ACC112 (cell line): ENCODE results near the gene PEAK1.

Source experiments
- H2AFZ ChIP-seq: fragments of 200-600 bp; sonication (generic); one replicate; pipeline ENCODE4 v1.6.0; 2017; ENCODE audit warnings: antibody characterized with exemption, low read length; ENCODE audit not compliant: unreplicated experiment
- H3K27ac ChIP-seq: fragments of 200-600 bp; sonication (generic); 2 replicates; pipeline ENCODE4 v1.5.1; 2014; ENCODE audit warnings: low read depth, mild to moderate bottlenecking, antibody characterized with exemption, low read length, moderate library complexity
- H3K27me3 ChIP-seq: fragments of 200-600 bp; sonication (generic); 2 replicates; pipeline ENCODE4 v1.6.1; 2014; ENCODE audit warnings: mild to moderate bottlenecking, antibody characterized with exemption, low read length, moderate library complexity, mixed read lengths; ENCODE audit not compliant: insufficient read depth
- H3K36me3 ChIP-seq: fragments of 200-600 bp; sonication (generic); 2 replicates; pipeline ENCODE4 v1.6.1; 2016; ENCODE audit warnings: mild to moderate bottlenecking, antibody characterized with exemption, low read length, moderate library complexity, mixed read lengths; ENCODE audit not compliant: insufficient read depth
- H3K4me1 ChIP-seq: fragments of 200-600 bp; sonication (generic); one replicate; pipeline ENCODE4 v1.6.1; 2016; ENCODE audit warnings: low read length, mixed read lengths; ENCODE audit not compliant: insufficient read depth, unreplicated experiment, control insufficient read depth
- H3K4me3 ChIP-seq: fragments of 200-600 bp; sonication (generic); 2 replicates; pipeline ENCODE4 v1.5.1; 2014; ENCODE audit warnings: mild to moderate bottlenecking, low read depth, low read length
- H3K79me2 ChIP-seq: fragments of 200-600 bp; sonication (generic); one replicate; pipeline ENCODE4 v1.6.0; 2016; ENCODE audit warnings: low read length; ENCODE audit not compliant: control insufficient read depth, unreplicated experiment, insufficient read depth

The PEAK1 gene

GRCh38 chr15:77336006-77336405 is 83.9 kb downstream of the PEAK1 start:
- Histone ChIP-seq H3K36me3 (peaks cover under 1% of the 10 kb centered on the region; the same call in 1 of the 2 replicates), H3K4me3 (no peak overlapping the region), H3K79me2 (peaks cover 36% of the 10 kb centered on the region)

GRCh38 chr15:77335298-77335697 is 84.6 kb downstream of the PEAK1 start:
- Histone ChIP-seq H3K79me2 (peaks cover 32% of the 10 kb centered on the region), H3K4me1 (no peaks in the 10 kb centered on the region), H3K4me3 (no peak overlapping the region), H3K36me3 (no peaks in the 10 kb centered on the region), H3K27ac (no peak overlapping the region), H2AFZ (no peak overlapping the region), H3K27me3 (no peaks in the 10 kb centered on the region)

More at GRCh38 chr15:77336006-77336405, 83.9 kb downstream of the PEAK1 start:
- Histone ChIP-seq H2AFZ (no peak overlapping the region), H3K27me3 (no peaks in the 10 kb centered on the region), H3K4me1 (no peaks in the 10 kb centered on the region), H3K27ac (no peak overlapping the region)

- H3K36me3 ChIP-seq: no peaks in the 10 kb centered on the region
- no peaks in the 10 kb centered on the region for H3K27me3 ChIP-seq
- no peak overlapping the region for H2AFZ ChIP-seq
- H3K79me2 ChIP-seq: peaks cover 22% of the 10 kb centered on the region
- H3K4me3 ChIP-seq: no peak overlapping the region
- H3K27ac ChIP-seq: no peak overlapping the region
- H3K4me1 ChIP-seq: peaks cover 12% of the 10 kb centered on the region
Observed at GRCh38 chr15:77333166-77333565, 86.7 kb downstream of the PEAK1 start.

GRCh38 chr15:77329202-77329601 is 90.7 kb downstream of the PEAK1 start:
- Histone ChIP-seq H3K36me3 (peaks cover 5% of the 10 kb centered on the region; the same call in 1 of the 2 replicates), H3K79me2 (peaks cover 19% of the 10 kb centered on the region), H3K4me1 (peaks cover 24% of the 10 kb centered on the region), H2AFZ (no peak overlapping the region), H3K4me3 (no peak overlapping the region), H3K27ac (no peak overlapping the region), H3K27me3 (no peaks in the 10 kb centered on the region)

- H3K27me3 ChIP-seq: no peaks in the 10 kb centered on the region
- H2AFZ ChIP-seq: no peak overlapping the region
- H3K27ac ChIP-seq: no peak overlapping the region
- peaks cover 5% of the 10 kb centered on the region; the same call in 1 of the 2 replicates for H3K36me3 ChIP-seq
- peaks cover 22% of the 10 kb centered on the region for H3K79me2 ChIP-seq
- no peak overlapping the region for H3K4me3 ChIP-seq
- H3K4me1 ChIP-seq: peaks cover 24% of the 10 kb centered on the region
Observed at GRCh38 chr15:77327844-77328529, 91.9 kb downstream of the PEAK1 start.

GRCh38 chr15:77327168-77327567 is 92.7 kb downstream of the PEAK1 start:
- H3K4me3 ChIP-seq: no peak overlapping the region
- H3K27me3 ChIP-seq: no peaks in the 10 kb centered on the region
- H3K27ac ChIP-seq: no peak overlapping the region
- H3K79me2 ChIP-seq: peaks cover 22% of the 10 kb centered on the region
- peaks cover 24% of the 10 kb centered on the region for H3K4me1 ChIP-seq
- H3K36me3 ChIP-seq: peaks cover 5% of the 10 kb centered on the region; the same call in 1 of the 2 replicates
- H2AFZ ChIP-seq: no peak overlapping the region

- Histone ChIP-seq H3K36me3 (peaks cover 5% of the 10 kb centered on the region; the same call in 1 of the 2 replicates), H3K27me3 (no peaks in the 10 kb centered on the region), H3K79me2 (peaks cover 22% of the 10 kb centered on the region), H3K4me1 (peaks cover 24% of the 10 kb centered on the region), H3K4me3 (no peak overlapping the region), H2AFZ (no peak overlapping the region), H3K27ac (no peak overlapping the region)
Observed at GRCh38 chr15:77326366-77326765, 93.5 kb downstream of the PEAK1 start.

- Histone ChIP-seq H3K4me3 (no peak overlapping the region), H3K36me3 (0 out of 2 replicates have a peak, but pooled peaks cover 7% of the 10 kb centered on the region), H3K4me1 (peaks cover 13% of the 10 kb centered on the region), H3K27me3 (no peaks in the 10 kb centered on the region), H3K27ac (no peak overlapping the region), H2AFZ (no peak overlapping the region), H3K79me2 (peaks cover 27% of the 10 kb centered on the region)
Observed at GRCh38 chr15:77312523-77312922, 107.4 kb downstream of the PEAK1 start.

GRCh38 chr15:77311618-77312398 is 108.1 kb downstream of the PEAK1 start:
- H3K36me3 ChIP-seq: 0 out of 2 replicates have a peak, but pooled peaks cover 7% of the 10 kb centered on the region
- no peak overlapping the region for H3K4me3 ChIP-seq
- peaks cover 13% of the 10 kb centered on the region for H3K4me1 ChIP-seq
- H3K79me2 ChIP-seq: peaks cover 29% of the 10 kb centered on the region
- H3K27ac ChIP-seq: no peak overlapping the region
- no peak overlapping the region for H2AFZ ChIP-seq
- no peaks in the 10 kb centered on the region for H3K27me3 ChIP-seq

GRCh38 chr15:77311020-77311419 is 108.9 kb downstream of the PEAK1 start:
- Histone ChIP-seq H3K27ac (no peak overlapping the region), H3K4me1 (peaks cover 9% of the 10 kb centered on the region), H3K4me3 (no peak overlapping the region), H2AFZ (no peak overlapping the region), H3K79me2 (peaks cover 34% of the 10 kb centered on the region), H3K27me3 (no peaks in the 10 kb centered on the region), H3K36me3 (0 out of 2 replicates have a peak, but pooled peaks cover 7% of the 10 kb centered on the region)
